ENCODE data around the gene KLK8. TPM values are rescaled to one million over a fixed set of nuclear protein-coding genes. Genes with fewer than 3 reads are reported as not detected.

Gene KLK8
- total and polyA plus RNA-seq, 4 donors: not detected

- Histone ChIP-seq H3K9me3 (ENCODE audit: control insufficient read depth in 4 of 4, low read length in 3 of 4) (no peaks in the 10 kb centered on the region), H3K36me3 (ENCODE audit: control insufficient read depth in 4 of 4, insufficient read depth in 3 of 4, low read depth in 1 of 4, low read length in 3 of 4) (no peaks in the 10 kb centered on the region), H3K27ac (ENCODE audit: low read depth in 1 of 2, low read length in 2 of 2) (no peak overlapping the region), H3K9ac (ENCODE audit: low read depth in 1 of 2, low read length in 2 of 2) (no peak overlapping the region), H3K4me3 (ENCODE audit: low read depth in 1 of 3, low read length in 3 of 3) (no peak overlapping the region), H3K27me3 (ENCODE audit: control insufficient read depth in 4 of 4, insufficient read depth in 4 of 4, low read length in 3 of 4) (peaks cover 0 to 8% (median 2%) of the 10 kb centered on the region in 4 donors), H3K4me1 (ENCODE audit: control insufficient read depth in 4 of 4, insufficient read depth in 4 of 4, low read length in 3 of 4) (peaks cover 0 to 6% (median 3%) of the 10 kb centered on the region in 4 donors)
- 63% methylated on average over 11 of the region's 11 CpGs for WGBS
- no peak for DNase-seq (ENCODE audit: low spot score)
- TF ChIP-seq EGR1 (IDR thresholded peaks at IDR 0.05; ENCODE audit: low read depth in 2 of 2) (no peak), NR2F2 (IDR thresholded peaks at IDR 0.05) (no peak), ATF3 (IDR thresholded peaks at IDR 0.05) (no peak), ZBTB33 (IDR thresholded peaks at IDR 0.05) (no peak), RXRA (IDR thresholded peaks at IDR 0.05) (no peak), SP1 (IDR thresholded peaks at IDR 0.05) (no peak), RAD21 (IDR thresholded peaks at IDR 0.05) (no peak), REST (IDR thresholded peaks at IDR 0.05) (no peak), TAF1 (conservative IDR thresholded peaks at IDR 0.05) (no peak), FOXA2 (IDR thresholded peaks at IDR 0.05) (no peak), FOXA1 (IDR thresholded peaks at IDR 0.05) (no peak)
These were observed 22.5 kb upstream of the KLK8 start for GRCh38 chr19:51023946-51024345.

- H3K4me1 ChIP-seq (ENCODE audit: control insufficient read depth in 4 of 4, insufficient read depth in 4 of 4, low read length in 3 of 4): peaks cover 0 to 9% (median 4%) of the 10 kb centered on the region in 4 donors
- no peak for TF ChIP-seq FOXA2 (IDR thresholded peaks at IDR 0.05)
- no peak for TF ChIP-seq GABPA (IDR thresholded peaks at IDR 0.05 in 1 of 2, conservative IDR thresholded peaks at IDR 0.05 in 1 of 2)
- no peak for TF ChIP-seq RXRA (IDR thresholded peaks at IDR 0.05)
- TF ChIP-seq CTCF (IDR thresholded peaks at IDR 0.05; ENCODE audit: low read depth, low read length, missing input control): no peak
- no peak for TF ChIP-seq HNF4G (IDR thresholded peaks at IDR 0.05)
These were observed 21.1 kb upstream of the KLK8 start for GRCh38 chr19:51022526-51022925.

More at GRCh38 chr19:51022526-51022925, 21.1 kb upstream of the KLK8 start:
- no peak overlapping the region for H3K9ac ChIP-seq (ENCODE audit: low read depth in 1 of 2, low read length in 2 of 2)
- H3K27ac ChIP-seq (ENCODE audit: low read depth in 1 of 2, low read length in 2 of 2): no peak overlapping the region
- DNase-seq (ENCODE audit: low spot score): no peak
- no peaks in the 10 kb centered on the region for H3K36me3 ChIP-seq (ENCODE audit: control insufficient read depth in 4 of 4, insufficient read depth in 3 of 4, low read depth in 1 of 4, low read length in 3 of 4)
- H3K27me3 ChIP-seq (ENCODE audit: control insufficient read depth in 4 of 4, insufficient read depth in 4 of 4, low read length in 3 of 4): peaks cover 0 to 5% (median 2%) of the 10 kb centered on the region in 4 donors
- 51% methylated on average over 14 of the region's 14 CpGs for WGBS
- no peaks in the 10 kb centered on the region for H3K9me3 ChIP-seq (ENCODE audit: control insufficient read depth in 4 of 4, low read length in 3 of 4)
- H3K4me3 ChIP-seq (ENCODE audit: low read depth in 1 of 3, low read length in 3 of 3): no peak overlapping the region

Measured in liver (tissue), 9 donors.